HG03139 (cell line): ENCODE data around the gene CAMK1D.

Experiments
- ATAC-seq: cut with Tn5 transposase; IDR thresholded peaks from one replicate; pipeline ENCODE4 v1.9.1; 2021; ENCODE audit not compliant: unreplicated experiment

The CAMK1D gene

GRCh38 chr10:12642036-12642435 is 292.7 kb downstream of the CAMK1D start:
- no peak for ATAC-seq

GRCh38 chr10:12643279-12643678 is 293.9 kb downstream of the CAMK1D start:
- ATAC-seq, result no peak

GRCh38 chr10:12644380-12645144 is 295.2 kb downstream of the CAMK1D start:
- ATAC-seq, result no peak

GRCh38 chr10:12645449-12645848 is 296.1 kb downstream of the CAMK1D start:
- no peak for ATAC-seq

GRCh38 chr10:12649012-12649584 is 299.8 kb downstream of the CAMK1D start:
- no peak for ATAC-seq

GRCh38 chr10:12650122-12650521 is 300.8 kb downstream of the CAMK1D start:
- ATAC-seq, result no peak

GRCh38 chr10:12650538-12651298 is 301.4 kb downstream of the CAMK1D start:
- ATAC-seq, result no peak

- ATAC-seq, result no peak
These were observed 306.6 kb downstream of the CAMK1D start for GRCh38 chr10:12655940-12656339.

GRCh38 chr10:12656518-12657142 is 307.3 kb downstream of the CAMK1D start:
- no peak for ATAC-seq

- ATAC-seq, result no peak
These were observed 308.1 kb downstream of the CAMK1D start for GRCh38 chr10:12657489-12657888.

GRCh38 chr10:12658526-12658925 is 309.2 kb downstream of the CAMK1D start:
- no peak for ATAC-seq

GRCh38 chr10:12659706-12660105 is 310.4 kb downstream of the CAMK1D start:
- ATAC-seq, result no peak

- ATAC-seq, result no peak
These were observed 311.5 kb downstream of the CAMK1D start for GRCh38 chr10:12660812-12661211.

- no peak for ATAC-seq
These were observed 312.3 kb downstream of the CAMK1D start for GRCh38 chr10:12661671-12662070.

- ATAC-seq, result no peak
These were observed 314.5 kb downstream of the CAMK1D start for GRCh38 chr10:12663863-12664262.

GRCh38 chr10:12665501-12665900 is 316.2 kb downstream of the CAMK1D start:
- ATAC-seq, result no peak

- no peak for ATAC-seq
These were observed 317.7 kb downstream of the CAMK1D start for GRCh38 chr10:12667052-12667451.

- ATAC-seq, result no peak
These were observed 319.3 kb downstream of the CAMK1D start for GRCh38 chr10:12668634-12669033.

GRCh38 chr10:12670004-12670403 is 320.7 kb downstream of the CAMK1D start:
- no peak for ATAC-seq

GRCh38 chr10:12675186-12675585 is 325.8 kb downstream of the CAMK1D start:
- no peak for ATAC-seq

GRCh38 chr10:12679636-12680035 is 330.3 kb downstream of the CAMK1D start:
- no peak for ATAC-seq

- no peak for ATAC-seq
These were observed 331.9 kb downstream of the CAMK1D start for GRCh38 chr10:12681252-12681651.
